HepG2 (cell line): ENCODE measurements around the gene ONECUT3. TPM values are rescaled to one million over a fixed set of nuclear protein-coding genes. Genes with fewer than 3 reads are reported as not detected.

Experiments used
- ATAC-seq: fragments of 200-7000 bp; cut with Tn5 transposase; 3 replicates; pipeline ENCODE4 v1.9.1; 2020; ENCODE audit warnings: mild to moderate bottlenecking, moderate library complexity
- BruUV-seq: library from RNA; stranded (reverse); fragments of 400-500 nt; replicated peaks from 2 replicates; lab custom pipeline; 2021; lab: Mats Ljungman, UMichigan
- CTCF ChIA-PET: fragments of 300-600 bp; formaldehyde crosslinking; extraction: SDS; loops from one replicate; lab custom pipeline; 2021; ENCODE audit warnings: low total read pairs, inconsistent platforms, low intra/inter-chr PET ratio; lab: Yijun Ruan, JAX
- POLR2A ChIA-PET: fragments of 350-600 bp; sonication (Branson Sonifier 250); formaldehyde crosslinking; loops from one replicate; lab custom pipeline; 2020; ENCODE audit warnings: antibody characterized with exemption, inconsistent platforms; lab: Yijun Ruan, JAX
- DNase-seq: peaks from one replicate; pipeline ENCODE4 v3.0.0-alpha.2; 2015; ENCODE audit warnings: low spot score
- FAIRE-seq: peaks from 3 replicates; lab custom pipeline; 2011; peaks lifted over from hg19 to GRCh38; lab: Jason Lieb, UNC
- H2AFZ ChIP-seq: one replicate; pipeline ENCODE4 v1.6.1; 2011; ENCODE audit warnings: low read length, inconsistent platforms
- H3K27ac ChIP-seq: fragments of 300-600 bp; 3 replicates; pipeline ENCODE4 v1.8.0; 2011; ENCODE audit warnings: mixed run types, mild to moderate bottlenecking, mixed read lengths, low read length, inconsistent platforms; ENCODE audit not compliant: insufficient read depth; ENCODE audit errors: extremely low read length
- H3K27me3 ChIP-seq, 2 experiments: fragments of 200-600 bp in 1 of 2; 2 replicates in 1 of 2; 3 replicates in 1 of 2; pipeline versions ENCODE4 v1.6.0 to v1.8.0; 2011; ENCODE audit warnings: low read length in 2 of 2, mild to moderate bottlenecking in 2 of 2, moderate library complexity in 2 of 2, inconsistent platforms in 1 of 2; ENCODE audit not compliant: insufficient read depth in 2 of 2, control insufficient read depth in 1 of 2
- H3K36me3 ChIP-seq, 2 experiments: fragments of 200-600 bp in 1 of 2; replicated peaks in 1 of 2; 2 replicates in 1 of 2; 3 replicates in 1 of 2; pipeline versions ENCODE4 v1.5.1 to v1.8.0; 2011; ENCODE audit warnings: low read length in 2 of 2, inconsistent platforms in 1 of 2; ENCODE audit not compliant: insufficient read depth in 2 of 2, control insufficient read depth in 1 of 2
- H3K4me1 ChIP-seq: 2 replicates; pipeline ENCODE4 v1.5.1; 2012; ENCODE audit warnings: low read length, inconsistent platforms; ENCODE audit not compliant: insufficient read depth
- H3K4me2 ChIP-seq: 2 replicates; pipeline ENCODE4 v1.6.0; 2011; ENCODE audit warnings: low read depth, low read length, inconsistent platforms
- H3K4me3 ChIP-seq, 3 experiments: fragments of 200-600 bp in 1 of 3; sonication (generic), shearing (Covaris generic) in 1 of 3; replicated peaks in 1 of 3; 2 replicates each; pipeline ENCODE4 v1.5.1; 2011 to 2016; ENCODE audit warnings: low read length in 3 of 3, inconsistent platforms in 2 of 3, low read depth in 2 of 3, mild to moderate bottlenecking in 2 of 3, control low read depth in 1 of 3, mixed read lengths in 1 of 3; ENCODE audit not compliant: insufficient read depth in 1 of 3
- H3K79me2 ChIP-seq: one replicate; pipeline ENCODE4 v1.6.1; 2011; ENCODE audit warnings: low read length, inconsistent platforms; ENCODE audit not compliant: insufficient read depth
- H3K9ac ChIP-seq: 2 replicates; pipeline ENCODE4 v1.6.0; 2011; ENCODE audit warnings: mild to moderate bottlenecking, low read depth, low read length, inconsistent platforms; ENCODE audit not compliant: insufficient read depth
- H3K9me3 ChIP-seq: 2 replicates; pipeline ENCODE4 v1.5.1; 2012; ENCODE audit warnings: mild to moderate bottlenecking, low read length
- H4K20me1 ChIP-seq: 2 replicates; pipeline ENCODE4 v1.6.0; 2011; ENCODE audit warnings: inconsistent platforms, mild to moderate bottlenecking, low read length, moderate library complexity; ENCODE audit not compliant: insufficient read depth
- AGO2 ChIP-seq: fragments of 200-400 bp; formaldehyde crosslinking; optimal IDR thresholded peaks from 2 replicates; pipeline ENCODE3; 2017; ENCODE audit warnings: mild to moderate bottlenecking, low read depth, low read length, moderate library complexity
- HCFC1 ChIP-seq: fragments of 150-350 bp; IDR thresholded peaks from 2 replicates; pipeline ENCODE4 v1.6.1; 2014; ENCODE audit warnings: low read depth, low read length
- HDAC6 ChIP-seq: fragments of 200-600 bp; sonication (generic); IDR thresholded peaks from 2 replicates; pipeline ENCODE4 v1.7.0; 2017; ENCODE audit warnings: mild to moderate bottlenecking, antibody characterized with exemption, low read length, low read depth
- SKI ChIP-seq: fragments of 450-650 bp; IDR thresholded peaks from one replicate; pipeline ENCODE4 v1.6.1; 2018; ENCODE audit warnings: mild to moderate bottlenecking; ENCODE audit not compliant: partially characterized antibody
- SMC3 ChIP-seq: IDR thresholded peaks from 2 replicates; pipeline ENCODE4 v1.6.1; 2011; ENCODE audit warnings: low read length, improper control_type of control experiment
- ZBTB33 ChIP-seq: sonication (generic); formaldehyde crosslinking; IDR thresholded peaks from 2 replicates; pipeline ENCODE4 v1.4.0; 2020; ENCODE audit warnings: missing genetic modification reagents
- ZNF546 ChIP-seq: sonication (generic); formaldehyde crosslinking; conservative IDR thresholded peaks from 2 replicates; pipeline ENCODE4 v1.8.1; 2023; ENCODE audit warnings: mild to moderate bottlenecking, missing genetic modification reagents
- ZNF740 ChIP-seq: sonication (generic); formaldehyde crosslinking; IDR thresholded peaks from 2 replicates; pipeline ENCODE4 v1.4.0; 2020; ENCODE audit warnings: missing genetic modification reagents
- ZSCAN31 ChIP-seq: sonication (generic); formaldehyde crosslinking; IDR thresholded peaks from 2 replicates; pipeline ENCODE4 v1.5.0; 2020; ENCODE audit warnings: low read depth, mild to moderate bottlenecking, missing genetic modification reagents
- WGBS: methylation state at CpG from one replicate; pipeline ENCODE4 v1.1.6; 2017; ENCODE audit warnings: low lambda C conversion rate; 5-methylcytosine and 5-hydroxymethylcytosine counted together
- in situ Hi-C: cut with HindIII; loops from 2 replicates; pipeline ENCODE4 v1.10.0; 2017; ENCODE audit warnings: low pct_unique_long_range_greater_than_20kb; ENCODE audit not compliant: extremely low pct_ligation_motif_present
- intact Hi-C: fragments of 100-400 bp; cut with micrococcal nuclease; formaldehyde crosslinking; loops from one replicate; pipeline ENCODE4 v1.10.0; 2022; ENCODE audit not compliant: unreplicated experiment
- polyA plus RNA-seq, 8 experiments: library from polyadenylated mRNA; depleted of rRNA in 3 of 8; stranded (reverse) in 7 of 8; unstranded in 1 of 8; fragments of >200 nt; fragmentation: Illumina TruSeq in 4 of 8; extraction: Trizol in 4 of 8; gene quantifications; 2 replicates each; pipeline versions ENCODE4 v1.2.1 to v1.2.3, GENCODE V29; 2011 to 2016; ENCODE audit warnings: low read depth in 4 of 8, missing spikeins in 1 of 8, mixed read lengths in 1 of 8; ENCODE audit not compliant: insufficient read depth in 1 of 8
- total RNA-seq, 5 experiments: library from RNA; depleted of rRNA; stranded (reverse); fragments of >200 nt; fragmentation: Illumina TruSeq; extraction: Trizol; gene quantifications; 2 replicates each; pipeline ENCODE4 v1.2.3, GENCODE V29; 2016; ENCODE audit warnings: low read depth in 1 of 5

ONECUT3 gene
- total and polyA plus RNA-seq, 2 of the 13 experiments (the other 11 are each of a cell fraction or from before 2014, with no cell fraction given): under 0.01 TPM; not detected in 1

GRCh38 chr19:1827566-1828278 is 74.4 kb downstream of the ONECUT3 start:
- CTCF ChIA-PET: no interaction called here
- H3K27ac ChIP-seq: no peak overlapping the region
- peaks cover 11 to 28% of the 10 kb centered on the region in 2 experiments; a peak in 4 of 5 replicates for H3K36me3 ChIP-seq
- H3K4me2 ChIP-seq: no peak overlapping the region
- H4K20me1 ChIP-seq: 0 out of 2 replicates have a peak, but pooled peaks cover 3% of the 10 kb centered on the region
- TSS peak; percentile 28 for BruUV-seq
- no peaks in the 10 kb centered on the region for H3K79me2 ChIP-seq
- no peak overlapping the region for H3K9ac ChIP-seq
- ATAC-seq (no peak; the same call in 2 of the 3 replicates), FAIRE-seq (no peak), DNase-seq (no peak)
- H3K4me1 ChIP-seq: no peaks in the 10 kb centered on the region
- H3K4me3 ChIP-seq: no peak overlapping the region
- no peaks in the 10 kb centered on the region for H3K27me3 ChIP-seq
- H3K9me3 ChIP-seq: no peaks in the 10 kb centered on the region
- in situ Hi-C loops (no loop called here), intact Hi-C loops (no loop called here)
- no peak for TF ChIP-seq ZSCAN31 (CRISPR knock-in tag)
- peak; percentile 6 for TF ChIP-seq AGO2
- no peak overlapping the region for H2AFZ ChIP-seq
- 98% methylated on average over 20 of the region's 41 CpGs for WGBS
- POLR2A ChIA-PET: interaction anchor here (2.1 kb wide), 1 partner anchor 11 kb away, joined by 6 read pairs; no protein-coding TSS in a partner anchor

GRCh38 chr19:1828279-1829238 is 75.3 kb downstream of the ONECUT3 start:
- Histone ChIP-seq H3K79me2 (no peaks in the 10 kb centered on the region), H3K4me1 (no peaks in the 10 kb centered on the region), H2AFZ (no peak overlapping the region), H3K36me3 (peaks cover 8 to 23% of the 10 kb centered on the region in 2 experiments; a peak in 4 of 5 replicates)
- no peak for FAIRE-seq
- DNase-seq: no peak
- CTCF ChIA-PET: no interaction called here
- in situ Hi-C loops: no loop called here
- no TSS peak for BruUV-seq
- intact Hi-C loops: no loop called here
- ATAC-seq: no peak
- no peak for TF ChIP-seq SKI
- no peak for TF ChIP-seq SMC3
- peak; percentile 53; the same call in 1 of the 2 replicates for TF ChIP-seq ZBTB33
- TF ChIP-seq AGO2: peak; percentile 67
- TF ChIP-seq ZNF546: no peak
- no peak for TF ChIP-seq HCFC1
- no peak for TF ChIP-seq HDAC6
- TF ChIP-seq ZNF740: no peak
- TF ChIP-seq, all 625 proteins: peak for 2
- H3K27ac ChIP-seq: no peak overlapping the region
- H3K9ac ChIP-seq: no peak overlapping the region
- WGBS: 98% methylated on average over 20 of the region's 57 CpGs
- no peaks in the 10 kb centered on the region for H3K27me3 ChIP-seq
- H4K20me1 ChIP-seq: 0 out of 2 replicates have a peak, but pooled peaks cover 3% of the 10 kb centered on the region
- H3K4me2 ChIP-seq: no peak overlapping the region
- H3K9me3 ChIP-seq: no peaks in the 10 kb centered on the region
- H3K4me3 ChIP-seq: no peak overlapping the region
- POLR2A ChIA-PET: interaction anchor here (2.1 kb wide), 1 partner anchor 10 kb away, joined by 6 read pairs; no protein-coding TSS in a partner anchor
